Measurements from ENCODE around the gene ATP6V0A1. TPM values are rescaled to one million over a fixed set of nuclear protein-coding genes. Genes with fewer than 3 reads are reported as not detected.
"Not testable (repeated sequence)": the region's sequence is repeated elsewhere in the genome, so short reads cannot be mapped to it uniquely, and the experiment has no call there.

ATP6V0A1 gene
- total RNA-seq, 8 experiments from 2014 or later: 45.4 to 115 (median 75.7) TPM

DNA sequence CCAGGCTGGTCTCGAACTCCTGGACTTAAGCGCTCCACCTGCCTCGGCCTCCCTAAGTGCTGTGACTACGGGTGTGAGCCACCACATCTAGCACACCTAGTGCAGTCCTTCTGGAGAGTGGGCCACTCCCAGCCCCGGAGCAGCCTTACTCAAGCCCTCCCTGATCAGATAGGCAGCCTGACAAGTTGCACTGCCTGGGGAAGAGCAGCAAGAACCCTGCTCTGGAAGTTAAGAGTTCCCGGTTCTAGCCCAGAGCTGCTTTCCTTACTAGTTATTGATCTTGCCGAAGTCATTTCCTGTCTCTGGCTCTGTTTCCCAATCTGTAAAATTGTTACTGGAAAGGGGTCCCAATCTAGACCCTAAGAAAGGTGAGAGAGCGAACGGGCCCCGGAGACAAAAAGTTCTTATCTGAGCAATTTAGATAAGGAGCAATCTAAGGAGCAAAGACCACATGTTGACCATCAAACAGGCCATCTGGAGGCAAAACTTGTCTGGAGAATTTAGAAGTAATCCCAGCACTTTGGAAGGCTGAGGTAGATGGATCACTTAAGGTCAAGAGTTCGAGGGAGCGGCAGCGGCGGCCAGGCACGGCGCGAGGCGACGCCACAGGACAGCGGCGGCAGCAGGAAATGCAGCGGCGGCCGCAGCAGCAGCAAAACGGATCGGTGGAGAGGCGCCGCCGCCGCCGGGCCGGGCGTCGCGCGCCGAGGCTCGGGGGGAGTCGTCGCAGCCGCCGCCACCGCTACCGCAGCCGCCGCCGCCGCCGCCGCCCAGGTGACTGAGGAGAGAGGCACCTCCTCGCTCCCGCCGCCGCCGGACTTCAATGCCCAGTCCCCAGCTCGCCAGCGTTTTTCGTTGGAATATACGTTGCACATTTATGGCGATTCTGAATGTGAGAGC lies 73.0 kb downstream of the ATP6V0A1 start:
- Histone ChIP-seq H3K27ac (peak overlapping the region; percentile 64 to 79), H3K4me1 (replicated peaks in 1 of 2) (peaks cover 11 to 17% of the 10 kb centered on the region in 2 donors), H3K4me3 (peak overlapping the region; percentile 32 to 41 (median 39))
- peak; percentile 3 to 20 (median 8) for ATAC-seq (replicated peaks in 6 of 8)
- WGBS, 10 experiments: 0 to 100% (median 30%) methylated on average over 1 to 26 of the region's 60 CpGs; no CpG with 5 or more reads in 1 of the 10 experiments
- in situ Hi-C loops (cut with MboI; ENCODE audit: low pct_unique_long_range_greater_than_20kb in 2 of 9, low sequenced_read_pairs in 9 of 9, unreplicated experiment in 9 of 9): no loop called here

DNA sequence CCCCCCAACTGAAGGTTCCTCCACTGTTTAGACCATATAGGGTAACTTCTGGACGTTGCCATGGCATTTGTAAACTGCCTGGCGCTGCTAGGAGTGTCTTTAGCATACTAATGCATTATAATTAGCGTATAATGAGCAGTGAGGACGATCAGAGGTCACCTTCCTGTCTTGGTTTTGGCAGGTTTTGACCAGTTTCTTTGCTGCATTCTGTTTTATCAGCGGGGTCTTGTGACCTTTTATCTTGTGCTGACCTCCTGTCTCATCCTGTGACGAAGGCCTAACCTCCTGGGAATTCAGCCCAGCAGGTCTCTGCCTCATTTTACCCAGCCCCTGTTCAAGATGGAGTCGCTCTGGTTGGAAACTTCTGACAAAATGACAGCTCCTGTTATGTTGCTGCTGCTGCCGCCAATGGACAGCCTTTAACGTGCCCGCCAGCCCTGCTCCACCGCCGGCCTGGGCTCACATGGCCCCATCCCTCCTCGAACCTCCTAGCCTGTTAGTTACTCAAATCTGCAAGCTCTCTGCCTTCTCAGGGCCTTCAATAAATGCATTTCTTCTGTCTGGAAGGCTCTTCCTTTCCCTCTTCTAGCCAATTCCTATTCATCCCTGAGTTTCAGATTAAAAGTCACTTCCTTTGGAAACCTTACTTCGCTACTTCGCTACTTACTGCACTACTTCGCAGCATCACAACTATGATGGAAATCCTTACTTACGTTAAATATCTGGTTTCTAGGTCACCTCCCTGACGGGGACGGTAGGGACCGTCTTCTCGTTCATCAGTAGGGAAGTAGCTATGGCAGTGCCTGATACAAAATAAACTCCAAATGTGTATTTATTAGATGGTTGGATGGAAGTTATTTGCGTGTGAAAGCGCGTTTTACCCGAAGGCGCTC lies 76.7 kb downstream of the ATP6V0A1 start:
- in situ Hi-C loops (cut with MboI; ENCODE audit: low pct_unique_long_range_greater_than_20kb in 2 of 9, low sequenced_read_pairs in 9 of 9, unreplicated experiment in 9 of 9): no loop called here
- 0 to 80% (median 46%) methylated on average over 2 to 18 of the region's 26 CpGs; no CpG with 5 or more reads in 1 of the 10 experiments for WGBS, 10 experiments
- ATAC-seq (replicated peaks in 6 of 8): peak in 1 of 8 experiments; percentile 12
- peak overlapping the region; percentile 92 to 94 for H3K27ac ChIP-seq
- peak overlapping the region; percentile 53 to 86 (median 81) for H3K4me3 ChIP-seq
- H3K4me1 ChIP-seq (replicated peaks in 1 of 2): peaks cover 18 to 24% of the 10 kb centered on the region in 2 donors

DNA sequence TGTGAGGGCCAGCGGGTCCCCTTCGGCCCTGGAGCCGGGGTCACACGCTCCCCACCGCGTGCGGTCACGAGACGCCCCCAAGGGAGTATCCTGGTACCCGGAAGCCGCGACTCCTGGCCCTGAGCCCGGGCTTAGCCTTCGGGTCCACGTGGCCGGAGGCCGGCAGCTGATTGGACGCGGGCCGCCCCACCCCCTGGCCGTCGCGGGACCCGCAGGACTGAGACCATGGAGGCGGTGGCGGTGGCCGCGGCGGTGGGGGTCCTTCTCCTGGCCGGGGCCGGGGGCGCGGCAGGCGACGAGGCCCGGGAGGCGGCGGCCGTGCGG lies 77.3 kb downstream of the ATP6V0A1 start, which contains the start of gene NAGLU:
TSS of gene NAGLU (plus strand) at position 194 of the 324 bp plus-strand sequence. CDS start at position 226, 32 bp downstream.
- peak; percentile 77 to 89 (median 87) for ATAC-seq (replicated peaks in 6 of 8)
- in situ Hi-C loops (cut with MboI; ENCODE audit: low pct_unique_long_range_greater_than_20kb in 2 of 9, low sequenced_read_pairs in 9 of 9, unreplicated experiment in 9 of 9): no loop called here
- peak within 1 kb of the TSS; percentile 53 to 86 (median 81) for H3K4me3 ChIP-seq
- H3K27ac ChIP-seq: peak within 1 kb of the TSS; percentile 92 to 94
- peaks cover 18 to 24% of the 10 kb centered on the region in 2 donors for H3K4me1 ChIP-seq (replicated peaks in 1 of 2)
- 0% methylated on average over 2 of the region's 40 CpGs; no CpG with 5 or more reads in 9 of the 10 experiments for whole genome bisulfite sequencing, 10 experiments

DNA sequence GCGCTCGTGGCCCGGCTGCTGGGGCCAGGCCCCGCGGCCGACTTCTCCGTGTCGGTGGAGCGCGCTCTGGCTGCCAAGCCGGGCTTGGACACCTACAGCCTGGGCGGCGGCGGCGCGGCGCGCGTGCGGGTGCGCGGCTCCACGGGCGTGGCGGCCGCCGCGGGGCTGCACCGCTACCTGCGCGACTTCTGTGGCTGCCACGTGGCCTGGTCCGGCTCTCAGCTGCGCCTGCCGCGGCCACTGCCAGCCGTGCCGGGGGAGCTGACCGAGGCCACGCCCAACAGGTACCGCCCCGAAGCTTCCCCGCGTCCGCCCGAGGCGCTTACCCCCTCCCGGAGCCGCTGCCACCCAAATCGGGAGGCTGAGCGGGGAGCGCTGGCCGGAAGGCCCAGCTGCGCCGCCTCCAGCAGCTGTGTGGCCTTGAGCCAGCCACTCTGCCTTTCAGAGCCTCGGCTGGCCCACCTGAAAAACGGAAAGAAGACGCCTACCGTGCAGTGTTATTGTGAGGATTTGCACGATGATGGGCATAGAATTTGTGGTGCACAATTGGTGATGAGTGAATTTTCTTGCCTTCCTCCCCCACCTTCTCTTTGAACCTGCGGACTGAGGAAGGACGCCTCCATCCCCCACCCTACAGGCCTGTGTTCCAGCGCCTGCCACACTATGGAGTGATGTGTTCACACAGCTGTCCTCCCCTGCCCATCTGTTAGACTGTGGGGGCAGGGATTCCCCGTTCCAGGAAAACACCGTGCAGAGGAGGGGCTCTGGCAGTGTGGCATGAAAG lies 77.9 kb downstream of the ATP6V0A1 start:
- 0% methylated on average over 1 to 5 of the region's 65 CpGs; no CpG with 5 or more reads in 8 of the 10 experiments for WGBS, 10 experiments
- peak; percentile 57 to 84 (median 80) for ATAC-seq (replicated peaks in 6 of 8)
- in situ Hi-C loops (cut with MboI; ENCODE audit: low pct_unique_long_range_greater_than_20kb in 2 of 9, low sequenced_read_pairs in 9 of 9, unreplicated experiment in 9 of 9): no loop called here

DNA sequence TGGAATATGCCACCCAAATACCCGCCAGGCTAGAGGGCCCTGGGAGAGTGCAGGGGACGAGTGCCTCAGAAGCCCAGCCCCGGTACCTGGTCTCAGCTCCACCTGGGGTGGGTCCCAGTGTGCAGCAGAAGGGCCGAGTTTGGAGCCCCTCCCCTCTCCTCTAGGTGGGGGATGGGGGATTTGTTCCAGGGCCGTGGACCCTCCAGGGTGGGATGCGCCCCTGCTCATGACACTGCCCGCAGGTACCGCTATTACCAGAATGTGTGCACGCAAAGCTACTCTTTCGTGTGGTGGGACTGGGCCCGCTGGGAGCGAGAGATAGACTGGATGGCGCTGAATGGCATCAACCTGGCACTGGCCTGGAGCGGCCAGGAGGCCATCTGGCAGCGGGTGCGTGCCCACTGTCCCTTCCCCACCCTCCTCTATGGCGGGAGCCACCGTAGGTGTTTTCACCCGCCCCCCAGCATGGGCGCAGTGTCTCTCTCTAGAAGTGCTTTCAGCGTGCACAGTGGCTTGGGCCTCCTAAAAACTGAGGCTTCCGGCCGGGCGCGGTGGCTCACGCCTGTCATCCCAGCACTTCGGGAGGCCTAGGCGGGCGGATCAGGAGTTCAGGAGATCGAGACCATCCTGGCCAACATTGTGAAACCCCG lies 78.6 kb downstream of the ATP6V0A1 start:
- 89 to 95% methylated on average over 5 to 12 of the region's 31 CpGs; no CpG with 5 or more reads in 8 of the 10 experiments for WGBS, 10 experiments
- Histone ChIP-seq H3K4me3 (peak overlapping the region; percentile 53 to 86 (median 81)), H3K4me1 (replicated peaks in 1 of 2) (peaks cover 18 to 19% of the 10 kb centered on the region in 2 donors), H3K27ac (peak overlapping the region; percentile 92 to 94)
- no peak for ATAC-seq (replicated peaks in 6 of 8)
- in situ Hi-C loops (cut with MboI; ENCODE audit: low pct_unique_long_range_greater_than_20kb in 2 of 9, low sequenced_read_pairs in 9 of 9, unreplicated experiment in 9 of 9): no loop called here

More for the DNA sequence above, 77.9 kb downstream of the ATP6V0A1 start:
- Histone ChIP-seq H3K4me1 (replicated peaks in 1 of 2) (peaks cover 18 to 21% of the 10 kb centered on the region in 2 donors), H3K27ac (peak overlapping the region; percentile 92 to 94), H3K4me3 (peak overlapping the region; percentile 53 to 86 (median 81))

DNA sequence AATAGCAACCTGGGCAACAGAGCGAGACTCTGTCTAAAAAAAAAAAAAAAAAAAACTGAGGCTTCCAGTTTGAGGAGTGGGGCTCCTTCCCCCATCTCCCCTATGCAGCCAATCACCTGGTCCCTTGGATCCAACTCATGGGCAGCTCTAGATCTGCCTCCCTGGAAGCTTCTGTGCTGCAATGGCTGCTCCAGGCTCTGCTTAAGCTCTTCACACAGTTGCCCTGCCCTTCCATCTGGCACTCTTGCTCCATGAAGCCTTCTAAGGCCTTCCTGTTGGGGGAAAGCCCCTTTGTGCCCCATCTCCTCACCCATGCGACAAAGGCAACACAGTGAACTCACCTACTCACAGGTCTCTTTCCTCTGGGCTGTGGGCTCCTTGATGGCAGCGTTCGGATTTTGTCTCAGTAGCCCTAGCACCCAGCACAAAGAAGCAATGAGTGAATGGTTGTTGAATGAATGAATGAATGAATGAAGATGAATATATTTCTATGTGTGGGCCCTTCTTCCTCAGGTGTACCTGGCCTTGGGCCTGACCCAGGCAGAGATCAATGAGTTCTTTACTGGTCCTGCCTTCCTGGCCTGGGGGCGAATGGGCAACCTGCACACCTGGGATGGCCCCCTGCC lies 79.3 kb downstream of the ATP6V0A1 start:
- 85 to 100% (median 100%) methylated on average over 1 to 3 of the region's 5 CpGs; no CpG with 5 or more reads in 5 of the 10 experiments for WGBS, 10 experiments
- in situ Hi-C loops (cut with MboI; ENCODE audit: low pct_unique_long_range_greater_than_20kb in 2 of 9, low sequenced_read_pairs in 9 of 9, unreplicated experiment in 9 of 9): no loop called here
- Histone ChIP-seq H3K4me1 (replicated peaks in 1 of 2) (peaks cover 18 to 19% of the 10 kb centered on the region in 2 donors), H3K4me3 (no peak overlapping the region), H3K27ac (no peak overlapping the region)
- no peak for ATAC-seq (replicated peaks in 6 of 8)

DNA sequence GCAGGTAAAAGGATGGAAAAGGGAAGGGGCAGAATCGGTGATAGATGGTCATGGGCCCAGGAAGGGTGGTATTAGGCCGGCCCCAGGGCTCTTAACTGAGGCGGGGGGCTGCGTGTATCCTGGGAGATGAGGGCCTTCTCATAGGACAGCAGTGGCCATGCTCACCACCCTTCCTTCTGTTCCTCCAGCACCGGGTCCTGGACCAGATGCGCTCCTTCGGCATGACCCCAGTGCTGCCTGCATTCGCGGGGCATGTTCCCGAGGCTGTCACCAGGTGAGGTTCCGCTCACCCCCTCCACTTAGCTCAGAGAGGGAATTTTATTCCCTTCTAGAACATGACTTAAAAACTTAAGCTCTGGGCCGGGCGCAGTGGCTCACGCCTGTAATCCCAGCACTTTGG lies 79.8 kb downstream of the ATP6V0A1 start:
- Histone ChIP-seq H3K4me1 (replicated peaks in 1 of 2) (peaks cover 18 to 19% of the 10 kb centered on the region in 2 donors), H3K27ac (no peak overlapping the region), H3K4me3 (no peak overlapping the region)
- 92 to 100% (median 93%) methylated on average over 2 to 9 of the region's 14 CpGs; no CpG with 5 or more reads in 6 of the 10 experiments for WGBS, 10 experiments
- in situ Hi-C loops (cut with MboI; ENCODE audit: low pct_unique_long_range_greater_than_20kb in 2 of 9, low sequenced_read_pairs in 9 of 9, unreplicated experiment in 9 of 9): no loop called here
- no peak for ATAC-seq (replicated peaks in 6 of 8)

DNA sequence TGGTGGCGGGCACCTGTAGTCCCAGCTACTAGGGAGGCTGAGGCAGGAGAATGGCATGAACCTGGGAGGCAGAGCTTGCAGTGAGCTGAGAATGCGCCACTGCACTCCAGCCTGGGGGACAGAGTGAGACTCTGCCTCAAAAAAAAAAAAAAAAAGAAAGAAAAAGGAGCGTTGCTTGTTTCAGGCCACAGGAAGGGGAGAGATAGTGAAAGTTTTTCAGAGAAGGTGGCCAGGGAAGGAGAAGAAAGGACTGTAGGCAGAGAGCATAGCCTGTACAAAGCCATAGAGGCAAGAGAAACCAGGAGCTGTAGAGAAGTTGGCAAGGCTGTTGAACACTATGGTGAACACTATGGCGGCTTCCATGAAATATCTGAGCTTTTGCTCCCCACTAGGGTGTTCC lies 81.9 kb downstream of the ATP6V0A1 start:
- ATAC-seq (replicated peaks in 6 of 8); H3K4me1 ChIP-seq (replicated peaks in 1 of 2); H3K4me3 ChIP-seq; H3K27ac ChIP-seq; in situ Hi-C loops (cut with MboI; ENCODE audit: low pct_unique_long_range_greater_than_20kb in 2 of 9, low sequenced_read_pairs in 9 of 9, unreplicated experiment in 9 of 9): not testable (repeated sequence)
- 80 to 100% (median 93%) methylated on average over 1 to 4 of the region's 4 CpGs for WGBS, 10 experiments

DNA sequence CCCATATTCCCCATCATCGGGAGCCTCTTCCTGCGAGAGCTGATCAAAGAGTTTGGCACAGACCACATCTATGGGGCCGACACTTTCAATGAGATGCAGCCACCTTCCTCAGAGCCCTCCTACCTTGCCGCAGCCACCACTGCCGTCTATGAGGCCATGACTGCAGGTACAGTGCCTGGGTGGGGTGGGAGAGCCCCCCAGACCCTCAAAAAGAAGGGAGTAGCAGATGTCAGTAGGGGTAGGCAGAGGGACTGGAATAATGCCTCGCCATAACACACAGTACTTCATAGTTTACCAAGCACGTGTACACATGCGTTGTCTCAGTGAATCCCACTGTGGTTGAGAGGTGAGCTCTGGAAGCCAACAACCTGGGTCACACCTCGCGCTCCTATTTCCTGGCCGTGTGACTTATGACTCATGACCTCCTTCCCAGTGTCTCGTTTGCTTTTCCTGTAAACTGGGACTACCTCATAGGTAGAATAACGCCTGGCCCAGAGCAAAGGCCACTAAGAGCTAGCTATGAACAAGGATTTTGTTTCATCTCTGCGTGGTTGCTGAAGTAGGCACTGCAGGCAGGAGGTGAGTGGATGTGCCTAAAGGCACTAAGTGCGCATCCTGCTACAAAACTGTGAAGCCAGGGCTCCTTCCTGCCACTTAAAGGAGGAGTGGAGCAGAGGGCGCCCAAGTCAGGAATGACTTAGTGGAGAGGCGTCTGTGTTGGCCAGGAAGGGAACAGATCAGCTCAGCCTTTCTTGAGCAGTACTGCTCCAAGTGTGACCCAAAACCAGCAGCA lies 82.6 kb downstream of the ATP6V0A1 start:
- H3K4me3 ChIP-seq: no peak overlapping the region
- ATAC-seq (replicated peaks in 6 of 8): no peak
- in situ Hi-C loops (cut with MboI; ENCODE audit: low pct_unique_long_range_greater_than_20kb in 2 of 9, low sequenced_read_pairs in 9 of 9, unreplicated experiment in 9 of 9): no loop called here
- H3K27ac ChIP-seq: no peak overlapping the region
- peaks cover 7% of the 10 kb centered on the region in 2 donors for H3K4me1 ChIP-seq (replicated peaks in 1 of 2)
- 71 to 95% (median 88%) methylated on average over 2 to 9 of the region's 17 CpGs; no CpG with 5 or more reads in 3 of the 10 experiments for WGBS, 10 experiments

DNA sequence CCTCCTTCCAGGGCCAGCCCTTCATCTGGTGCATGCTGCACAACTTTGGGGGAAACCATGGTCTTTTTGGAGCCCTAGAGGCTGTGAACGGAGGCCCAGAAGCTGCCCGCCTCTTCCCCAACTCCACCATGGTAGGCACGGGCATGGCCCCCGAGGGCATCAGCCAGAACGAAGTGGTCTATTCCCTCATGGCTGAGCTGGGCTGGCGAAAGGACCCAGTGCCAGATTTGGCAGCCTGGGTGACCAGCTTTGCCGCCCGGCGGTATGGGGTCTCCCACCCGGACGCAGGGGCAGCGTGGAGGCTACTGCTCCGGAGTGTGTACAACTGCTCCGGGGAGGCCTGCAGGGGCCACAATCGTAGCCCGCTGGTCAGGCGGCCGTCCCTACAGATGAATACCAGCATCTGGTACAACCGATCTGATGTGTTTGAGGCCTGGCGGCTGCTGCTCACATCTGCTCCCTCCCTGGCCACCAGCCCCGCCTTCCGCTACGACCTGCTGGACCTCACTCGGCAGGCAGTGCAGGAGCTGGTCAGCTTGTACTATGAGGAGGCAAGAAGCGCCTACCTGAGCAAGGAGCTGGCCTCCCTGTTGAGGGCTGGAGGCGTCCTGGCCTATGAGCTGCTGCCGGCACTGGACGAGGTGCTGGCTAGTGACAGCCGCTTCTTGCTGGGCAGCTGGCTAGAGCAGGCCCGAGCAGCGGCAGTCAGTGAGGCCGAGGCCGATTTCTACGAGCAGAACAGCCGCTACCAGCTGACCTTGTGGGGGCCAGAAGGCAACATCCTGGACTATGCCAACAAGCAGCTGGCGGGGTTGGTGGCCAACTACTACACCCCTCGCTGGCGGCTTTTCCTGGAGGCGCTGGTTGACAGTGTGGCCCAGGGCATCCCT lies 84.8 kb downstream of the ATP6V0A1 start:
- H3K27ac ChIP-seq: peak overlapping the region in 1 of 2 donors; percentile 9
- H3K4me1 ChIP-seq (replicated peaks in 1 of 2): peaks cover 0 to 3% of the 10 kb centered on the region in 2 donors
- H3K4me3 ChIP-seq: no peak overlapping the region
- in situ Hi-C loops (cut with MboI; ENCODE audit: low pct_unique_long_range_greater_than_20kb in 2 of 9, low sequenced_read_pairs in 9 of 9, unreplicated experiment in 9 of 9): no loop called here
- WGBS, 10 experiments: 83 to 100% (median 96%) methylated on average over 2 to 8 of the region's 39 CpGs; no CpG with 5 or more reads in 5 of the 10 experiments
- ATAC-seq (replicated peaks in 6 of 8): peak in 4 of 8 experiments; percentile 3 to 14 (median 10)
